ENCODE data around the gene NFKBIE. TPM values are rescaled to one million over a fixed set of nuclear protein-coding genes. Genes with fewer than 3 reads are reported as not detected.

NFKBIE gene
- total and polyA plus RNA-seq, 2 of the 13 experiments (the other 11 are each of a cell fraction or from before 2014, with no cell fraction given), result 6.7 to 14.5 TPM

DNA sequence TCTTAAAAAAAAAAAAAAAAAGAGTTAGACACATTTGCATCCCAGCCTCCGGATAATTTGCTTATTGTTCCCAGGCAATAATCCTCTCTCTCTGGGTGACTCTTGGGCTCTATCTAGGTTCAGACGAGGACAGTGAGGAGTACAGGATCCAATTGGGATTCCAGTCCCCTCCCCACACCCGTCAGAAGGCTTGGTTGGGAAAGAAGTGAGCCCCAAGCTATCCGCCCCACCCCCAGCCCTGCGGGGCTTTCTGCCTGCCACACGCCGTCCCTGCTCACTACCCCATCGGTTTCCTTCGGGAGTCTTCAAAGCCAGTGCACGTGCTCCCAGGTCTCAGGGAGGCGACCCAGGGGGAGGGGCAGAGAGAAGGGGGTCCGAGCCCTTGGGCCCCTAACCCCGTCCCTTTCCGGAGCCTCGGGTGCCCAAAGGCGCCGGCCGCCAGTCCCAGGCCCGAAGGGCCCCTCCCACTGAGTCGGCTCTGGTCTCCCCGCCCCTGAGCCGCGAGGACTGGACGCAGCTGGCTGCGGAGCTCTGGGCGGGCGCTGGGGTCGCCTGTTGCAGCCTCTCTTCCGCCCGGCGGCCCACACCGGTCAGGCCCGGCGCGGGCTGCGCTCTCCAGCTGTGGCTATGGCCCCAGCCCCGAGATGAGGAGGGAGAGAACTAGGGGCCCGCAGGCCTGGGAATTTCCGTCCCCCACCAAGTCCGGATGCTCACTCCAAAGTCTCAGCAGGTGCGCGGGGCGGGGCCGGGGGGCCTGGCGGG, 46.1 kb downstream of the NFKBIE start (continued):
- no peak; the same call in 1 of the 2 replicates for TF ChIP-seq NAIF1 (CRISPR knock-in tag; IDR thresholded peaks at IDR 0.05; ENCODE audit: borderline replicate concordance)
- no peak for TF ChIP-seq U2AF1 (optimal IDR thresholded peaks at IDR 0.05; ENCODE audit: low read depth, low read length)
- 0 out of 2 replicates have a peak, but pooled peaks have one; percentile 26 for TF ChIP-seq PREB (CRISPR knock-in tag; IDR thresholded peaks at IDR 0.05)
- TF ChIP-seq SETDB1 (CRISPR knock-in tag; IDR thresholded peaks at IDR 0.05; ENCODE audit: borderline replicate concordance), result no peak
- TF ChIP-seq ZNF547 (CRISPR knock-in tag; IDR thresholded peaks at IDR 0.05), result peak; percentile 75
- TF ChIP-seq SNAPC2 (CRISPR knock-in tag; IDR thresholded peaks at IDR 0.05), result peak; percentile 80; the same call in 1 of the 2 replicates
- TF ChIP-seq ELK4 (CRISPR knock-in tag; IDR thresholded peaks at IDR 0.05; ENCODE audit: borderline replicate concordance), result no peak
- TF ChIP-seq ZC3H13 (CRISPR knock-in tag; IDR thresholded peaks at IDR 0.05), result peak; percentile 80
- no peak for TF ChIP-seq SSRP1 (CRISPR knock-in tag; IDR thresholded peaks at IDR 0.05)
- no peak for TF ChIP-seq JUN (CRISPR knock-in tag; IDR thresholded peaks at IDR 0.05)
- TF ChIP-seq RAD21 (CRISPR knock-in tag; IDR thresholded peaks at IDR 0.05), result peak; percentile 56
- no peak for TF ChIP-seq RFX3 (CRISPR knock-in tag; IDR thresholded peaks at IDR 0.05)
- TF ChIP-seq, protein P1, sequence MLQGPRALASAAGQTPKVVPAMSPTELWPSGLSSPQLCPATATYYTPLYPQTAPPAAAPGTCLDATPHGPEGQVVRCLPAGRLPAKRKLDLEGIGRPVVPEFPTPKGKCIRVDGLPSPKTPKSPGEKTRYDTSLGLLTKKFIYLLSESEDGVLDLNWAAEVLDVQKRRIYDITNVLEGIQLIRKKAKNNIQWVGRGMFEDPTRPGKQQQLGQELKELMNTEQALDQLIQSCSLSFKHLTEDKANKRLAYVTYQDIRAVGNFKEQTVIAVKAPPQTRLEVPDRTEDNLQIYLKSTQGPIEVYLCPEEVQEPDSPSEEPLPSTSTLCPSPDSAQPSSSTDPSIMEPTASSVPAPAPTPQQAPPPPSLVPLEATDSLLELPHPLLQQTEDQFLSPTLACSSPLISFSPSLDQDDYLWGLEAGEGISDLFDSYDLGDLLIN (CRISPR knock-in tag; IDR thresholded peaks at IDR 0.05; ENCODE audit: borderline replicate concordance), result no peak
- no peak for TF ChIP-seq ZNF609 (CRISPR knock-in tag; IDR thresholded peaks at IDR 0.05; ENCODE audit: borderline replicate concordance)
- TF ChIP-seq ZNF331 (CRISPR knock-in tag; IDR thresholded peaks at IDR 0.05), result peak; percentile 46; the same call in 1 of the 2 replicates
- peak; percentile 75; the same call in 1 of the 2 replicates for TF ChIP-seq ZNF337 (CRISPR knock-in tag; IDR thresholded peaks at IDR 0.05; ENCODE audit: borderline replicate concordance, low read depth)
- no peak for TF ChIP-seq ZBTB39 (CRISPR knock-in tag; IDR thresholded peaks at IDR 0.05)
- no peak; the same call in 1 of the 2 replicates for TF ChIP-seq MTF2 (CRISPR knock-in tag; IDR thresholded peaks at IDR 0.05; ENCODE audit: borderline replicate concordance)
- TF ChIP-seq ZSCAN22 (CRISPR knock-in tag; IDR thresholded peaks at IDR 0.05), result no peak

Measured in HepG2 (cell line).